Sigmoid colon (tissue), 7 donors: Measurements from ENCODE around the gene GMPPA. TPM values are rescaled to one million over a fixed set of nuclear protein-coding genes. Genes with fewer than 3 reads are reported as not detected.

ENCODE experiments used
- DNase-seq: peaks from one replicate; pipeline ENCODE4 v3.0.0-alpha.2; 2019
- H3K27ac ChIP-seq, 4 donors: fragments of 200-600 bp; sonication (generic); one replicate each; pipeline ENCODE4 v1.5.1; 2016 to 2019; ENCODE audit warnings: mild to moderate bottlenecking in 1 of 4
- H3K27me3 ChIP-seq, 3 donors: fragments of 200-600 bp; sonication (generic); one replicate each; pipeline ENCODE4 v1.5.1; 2019; ENCODE audit warnings: mild to moderate bottlenecking in 1 of 3
- H3K36me3 ChIP-seq, 4 donors: fragments of 200-600 bp; sonication (generic); one replicate each; pipeline ENCODE4 v1.5.1; 2016 to 2019
- H3K4me1 ChIP-seq, 4 donors: fragments of 200-600 bp; sonication (generic); one replicate each; pipeline ENCODE4 v1.5.1; 2017 to 2019
- H3K4me3 ChIP-seq, 4 donors: fragments of 200-600 bp; sonication (generic); one replicate each; pipeline ENCODE4 v1.5.1; 2017 to 2019; ENCODE audit warnings: mild to moderate bottlenecking in 2 of 4, moderate library complexity in 1 of 4
- H3K9me3 ChIP-seq, 4 donors: fragments of 200-600 bp in 3 of 4; sonication (generic) in 3 of 4; one replicate each; pipeline versions ENCODE4 v1.5.1 to v1.6.1; 2013 to 2019
- EP300 ChIP-seq, 4 donors: sonication (generic); formaldehyde crosslinking; IDR thresholded peaks; one replicate each; pipeline ENCODE4 v1.6.1; 2017; ENCODE audit warnings: antibody characterized with exemption in 4 of 4
- POLR2A ChIP-seq, 2 donors: fragments of 450-650 bp; IDR thresholded peaks; one replicate each; pipeline ENCODE4 v1.6.1; 2016; ENCODE audit warnings: antibody characterized with exemption in 2 of 2, mild to moderate bottlenecking in 2 of 2, moderate library complexity in 2 of 2
- POLR2AphosphoS5 ChIP-seq, 4 donors: sonication (generic); formaldehyde crosslinking; IDR thresholded peaks; one replicate each; pipeline ENCODE4 v1.6.1; 2017; ENCODE audit warnings: antibody characterized with exemption in 4 of 4
- WGBS, 2 donors: extraction: QIAGEN DNeasy Blood & Tissue Kit; methylation state at CpG; one replicate each; pipeline ENCODE4 v1.1.7; 2013; 5-methylcytosine and 5-hydroxymethylcytosine counted together
- intact Hi-C: fragments of 100-400 bp; cut with DNase I; formaldehyde crosslinking; loops from one replicate; pipeline ENCODE4 v1.15.1; 2023
- polyA plus RNA-seq, 3 donors: library from polyadenylated mRNA; stranded (reverse); fragments of 200-250 nt; gene quantifications; one replicate each; pipeline ENCODE4 v1.2.3, GENCODE V29; 2013
- total RNA-seq, 4 donors: library from RNA; depleted of rRNA; stranded (reverse); fragments of >200 nt; gene quantifications; one replicate each; pipeline ENCODE4 v1.1.0, GENCODE V29; 2016
- TF ChIP-seq, protein P1 (sequence below), 4 experiments: fragments of 450-650 bp in 3 of 4; fragments of 200-600 bp in 1 of 4; IDR thresholded peaks; one replicate each; pipeline ENCODE4 v1.5.1; 2016 to 2019; ENCODE audit warnings: antibody characterized with exemption in 4 of 4, mild to moderate bottlenecking in 3 of 4, moderate library complexity in 2 of 4
- donor health status: healthy with polysubstance abuse.
- donor health status: Bipolar disorder and iron deficiency.
- donor health status: healthy.

Gene GMPPA
- total and polyA plus RNA-seq, 7 donors: 13.9 to 52.8 (median 24.7) TPM

DNA sequence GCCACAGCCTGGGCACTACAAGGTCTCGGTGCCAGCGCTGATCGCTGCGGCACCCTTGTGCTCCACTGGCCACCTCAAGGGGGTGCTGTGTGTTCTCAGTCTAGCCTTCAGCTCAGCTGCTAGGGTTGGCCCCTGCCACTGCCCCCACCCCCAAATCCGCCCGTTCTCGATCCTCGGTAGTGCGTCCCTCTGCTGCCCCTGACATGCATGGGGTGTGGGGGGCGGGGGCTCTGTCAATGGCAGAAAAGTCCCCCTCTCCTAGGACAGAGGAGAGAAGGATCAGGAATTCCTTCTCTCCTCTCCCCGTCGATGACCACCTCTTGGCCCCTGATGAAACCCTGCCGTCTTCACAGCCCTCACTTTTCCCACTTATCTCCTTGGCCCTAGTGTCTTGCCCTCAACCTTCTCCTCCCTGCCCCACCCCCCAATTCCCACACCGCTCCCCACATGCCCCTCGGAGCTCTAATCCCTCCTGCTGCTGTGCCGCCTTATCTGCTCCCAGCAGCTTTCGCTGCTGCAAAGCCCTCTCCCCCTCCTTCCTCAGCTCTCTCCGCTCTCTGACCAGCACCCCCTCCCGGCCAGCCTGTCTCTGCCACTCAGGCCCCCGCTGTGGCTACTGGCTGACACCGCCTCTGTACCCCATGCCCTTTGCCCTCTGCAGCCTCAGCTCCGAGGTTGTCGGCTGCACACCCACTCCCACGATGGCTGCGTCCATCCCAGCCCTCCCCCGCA lies 11.3 kb downstream of the GMPPA start:
- WGBS, 2 donors: 2% methylated on average over 26 of the region's 26 CpGs
- peak overlapping the region in 3 of 4 donors; percentile 8 to 46 (median 24) for H3K4me3 ChIP-seq

DNA sequence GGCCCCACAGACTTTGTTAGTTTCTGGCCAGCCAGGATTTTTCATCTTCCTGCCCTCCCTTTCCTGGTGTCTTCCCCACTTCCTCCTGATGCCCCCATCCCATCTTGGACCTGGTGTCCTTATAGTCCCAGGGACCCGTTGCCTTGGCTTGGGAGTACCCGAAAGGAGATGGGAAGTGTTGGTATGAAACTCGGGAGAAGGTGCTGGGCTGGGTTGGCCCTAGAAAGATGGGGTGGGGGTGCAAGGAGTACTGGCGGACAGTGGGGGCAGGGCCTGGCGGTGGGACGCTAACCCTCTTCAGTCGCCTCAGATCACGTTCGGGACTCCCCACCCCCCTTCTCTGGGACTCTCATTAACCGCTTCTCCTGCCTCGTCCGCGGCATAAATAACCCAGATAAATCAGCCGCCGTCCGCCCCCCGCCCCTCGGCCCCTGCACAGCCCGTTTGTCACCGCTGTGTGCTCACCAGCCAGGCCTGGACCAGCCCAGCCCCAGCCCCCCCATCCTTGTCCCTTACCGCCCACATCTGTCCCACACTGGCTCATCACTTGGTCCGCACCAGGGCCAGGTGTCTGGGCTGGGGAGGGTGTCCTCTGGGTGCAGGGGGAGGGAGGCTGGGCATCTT lies 11.9 kb downstream of the GMPPA start:
- peaks cover 6 to 56% (median 9%) of the 10 kb centered on the region in 3 donors for H3K27me3 ChIP-seq
- DNase-seq: no peak
- peaks cover 0 to 29% (median 22%) of the 10 kb centered on the region in 4 donors for H3K4me1 ChIP-seq
- WGBS, 2 donors: 23 to 27% methylated on average over 22 of the region's 22 CpGs
- H3K36me3 ChIP-seq: peaks cover 8 to 19% (median 9%) of the 10 kb centered on the region in 4 donors
- no peak overlapping the region for H3K27ac ChIP-seq
- no peaks in the 10 kb centered on the region for H3K9me3 ChIP-seq
- intact Hi-C loops: no loop called here
- no peak for TF ChIP-seq POLR2AphosphoS5 (IDR thresholded peaks at IDR 0.05)
- no peak for TF ChIP-seq EP300 (IDR thresholded peaks at IDR 0.05)
- TF ChIP-seq, protein P1, sequence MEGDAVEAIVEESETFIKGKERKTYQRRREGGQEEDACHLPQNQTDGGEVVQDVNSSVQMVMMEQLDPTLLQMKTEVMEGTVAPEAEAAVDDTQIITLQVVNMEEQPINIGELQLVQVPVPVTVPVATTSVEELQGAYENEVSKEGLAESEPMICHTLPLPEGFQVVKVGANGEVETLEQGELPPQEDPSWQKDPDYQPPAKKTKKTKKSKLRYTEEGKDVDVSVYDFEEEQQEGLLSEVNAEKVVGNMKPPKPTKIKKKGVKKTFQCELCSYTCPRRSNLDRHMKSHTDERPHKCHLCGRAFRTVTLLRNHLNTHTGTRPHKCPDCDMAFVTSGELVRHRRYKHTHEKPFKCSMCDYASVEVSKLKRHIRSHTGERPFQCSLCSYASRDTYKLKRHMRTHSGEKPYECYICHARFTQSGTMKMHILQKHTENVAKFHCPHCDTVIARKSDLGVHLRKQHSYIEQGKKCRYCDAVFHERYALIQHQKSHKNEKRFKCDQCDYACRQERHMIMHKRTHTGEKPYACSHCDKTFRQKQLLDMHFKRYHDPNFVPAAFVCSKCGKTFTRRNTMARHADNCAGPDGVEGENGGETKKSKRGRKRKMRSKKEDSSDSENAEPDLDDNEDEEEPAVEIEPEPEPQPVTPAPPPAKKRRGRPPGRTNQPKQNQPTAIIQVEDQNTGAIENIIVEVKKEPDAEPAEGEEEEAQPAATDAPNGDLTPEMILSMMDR (IDR thresholded peaks at IDR 0.05): no peak
- no peak for TF ChIP-seq POLR2A (IDR thresholded peaks at IDR 0.05)
- no peak overlapping the region for H3K4me3 ChIP-seq

More for the DNA sequence above, 11.3 kb downstream of the GMPPA start:
- TF ChIP-seq POLR2A (IDR thresholded peaks at IDR 0.05): no peak
- no peak for TF ChIP-seq EP300 (IDR thresholded peaks at IDR 0.05)
- TF ChIP-seq POLR2AphosphoS5 (IDR thresholded peaks at IDR 0.05): no peak
- TF ChIP-seq, protein P1 (IDR thresholded peaks at IDR 0.05): peak in 3 of 4 experiments; percentile 51 to 71 (median 69)
- peaks cover 8 to 26% (median 13%) of the 10 kb centered on the region in 4 donors for H3K36me3 ChIP-seq
- peaks cover 6 to 55% (median 9%) of the 10 kb centered on the region in 3 donors for H3K27me3 ChIP-seq
- peak overlapping the region in 1 of 4 donors; percentile 45 for H3K27ac ChIP-seq
- H3K9me3 ChIP-seq: no peaks in the 10 kb centered on the region
- intact Hi-C loops: no loop called here
- DNase-seq: peak; percentile 81
- H3K4me1 ChIP-seq: peaks cover 0 to 29% (median 22%) of the 10 kb centered on the region in 4 donors

DNA sequence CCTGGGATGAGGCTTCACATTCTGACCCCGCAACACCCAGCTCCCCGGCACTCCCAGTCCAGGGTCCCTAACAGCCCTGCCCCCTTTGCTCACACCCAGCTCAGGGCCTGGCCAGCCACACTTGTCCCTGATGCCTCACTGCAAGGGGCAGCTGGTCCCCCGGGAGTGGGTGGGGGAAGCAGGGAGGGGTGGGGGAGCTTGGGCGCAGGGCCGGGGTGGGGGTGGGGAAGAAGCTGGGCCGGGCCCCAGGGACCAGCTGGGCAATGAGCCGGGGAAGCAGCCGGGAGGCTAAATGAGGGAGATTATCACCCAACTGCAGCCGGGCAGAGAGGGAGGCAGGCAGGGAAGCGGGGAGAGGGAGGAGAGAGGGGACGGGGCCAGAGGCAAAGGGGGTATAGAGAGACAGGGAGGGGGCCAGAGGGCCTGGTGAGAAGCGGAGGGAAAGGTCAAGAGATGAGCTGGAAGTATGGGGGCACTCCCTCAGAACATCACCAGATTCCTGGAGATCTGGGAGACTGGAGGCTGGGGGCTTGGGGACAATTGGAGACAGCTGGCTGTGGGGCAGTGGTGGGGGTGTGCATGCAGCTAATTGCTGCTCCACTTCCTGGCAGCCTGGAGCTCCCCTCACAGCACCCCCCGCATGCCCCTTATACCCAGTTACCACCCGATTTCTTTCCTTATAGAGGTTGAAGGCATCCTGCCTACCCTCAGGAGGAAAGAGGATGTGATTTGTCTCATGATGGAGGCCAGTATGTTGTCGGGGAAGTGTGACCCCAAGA lies 13.0 kb downstream of the GMPPA start:
- no peak for DNase-seq
- Histone ChIP-seq H3K9me3 (no peaks in the 10 kb centered on the region), H3K36me3 (peaks cover 0 to 8% (median under 1%) of the 10 kb centered on the region in 4 donors), H3K4me1 (peaks cover 0 to 29% (median 22%) of the 10 kb centered on the region in 4 donors), H3K27me3 (peaks cover 6 to 56% (median 9%) of the 10 kb centered on the region in 3 donors), H3K27ac (no peak overlapping the region), H3K4me3 (no peak overlapping the region)
- intact Hi-C loops: no loop called here
- WGBS, 2 donors: 27 to 37% methylated on average over 15 of the region's 15 CpGs
- no peak for TF ChIP-seq POLR2A (IDR thresholded peaks at IDR 0.05)
- no peak for TF ChIP-seq POLR2AphosphoS5 (IDR thresholded peaks at IDR 0.05)
- TF ChIP-seq EP300 (IDR thresholded peaks at IDR 0.05): no peak
- TF ChIP-seq, protein P1 (IDR thresholded peaks at IDR 0.05): no peak

DNA sequence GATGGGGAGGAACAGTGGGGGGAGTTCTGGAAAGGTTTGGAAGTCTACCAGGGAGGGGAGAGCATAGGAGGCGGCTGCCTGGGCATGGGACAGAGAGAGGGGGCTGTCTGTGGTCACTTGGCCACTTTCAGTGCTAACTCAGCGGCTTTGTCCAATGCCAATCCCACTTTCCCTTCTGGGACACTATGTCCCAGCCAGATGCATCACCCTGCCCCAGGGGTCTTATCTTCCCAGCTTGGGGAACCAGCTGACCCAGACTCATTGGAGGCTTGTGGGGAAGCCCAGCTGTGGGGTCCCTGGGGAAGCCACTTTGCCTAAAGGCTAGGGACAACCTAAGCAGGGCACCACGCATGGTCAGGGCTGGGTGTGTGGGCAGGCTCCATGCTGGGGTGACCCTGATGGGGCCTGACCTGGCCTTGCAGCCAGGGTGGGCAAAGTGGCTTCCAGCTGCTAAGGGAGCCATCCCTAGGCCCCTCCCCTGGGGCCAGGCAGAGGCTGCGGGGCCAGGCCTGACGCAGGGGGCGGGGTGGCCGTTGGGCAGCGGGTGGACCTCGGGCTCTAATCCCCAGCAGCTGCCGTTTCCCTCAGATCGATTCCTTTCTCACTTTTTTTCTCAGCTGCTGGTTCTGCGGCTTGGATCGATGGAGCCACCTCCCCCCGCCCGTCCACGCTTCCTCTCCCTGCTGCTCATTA lies 14.0 kb downstream of the GMPPA start:
- H3K27me3 ChIP-seq: peaks cover 6 to 56% (median 9%) of the 10 kb centered on the region in 3 donors
- H3K9me3 ChIP-seq: no peaks in the 10 kb centered on the region
- H3K27ac ChIP-seq: no peak overlapping the region
- intact Hi-C loops: no loop called here
- H3K36me3 ChIP-seq: no peaks in the 10 kb centered on the region
- no peak for DNase-seq
- 15 to 21% methylated on average over 16 of the region's 16 CpGs for WGBS, 2 donors
- H3K4me3 ChIP-seq: no peak overlapping the region
- H3K4me1 ChIP-seq: peaks cover 0 to 29% (median 22%) of the 10 kb centered on the region in 4 donors
- TF ChIP-seq POLR2AphosphoS5 (IDR thresholded peaks at IDR 0.05) (no peak), EP300 (IDR thresholded peaks at IDR 0.05) (no peak), POLR2A (IDR thresholded peaks at IDR 0.05) (no peak)
